Epithelial cell of proximal tubule (primary cell): ENCODE measurements around the gene ANKLE2. TPM values are rescaled to one million over a fixed set of nuclear protein-coding genes. Genes with fewer than 3 reads are reported as not detected.

Experiments
- DNase-seq: peaks from one replicate; pipeline ENCODE4 v3.0.0-alpha.2; 2011; ENCODE audit warnings: low read depth
- H3K4me3 ChIP-seq: 2 replicates; pipeline ENCODE4 v1.5.1; 2011; ENCODE audit warnings: low read depth, mild to moderate bottlenecking, low read length
- CTCF ChIP-seq: conservative IDR thresholded peaks from 2 replicates; pipeline ENCODE4 v1.5.1; 2012; ENCODE audit warnings: low read depth, mild to moderate bottlenecking, low read length
- total RNA-seq: library from RNA; depleted of rRNA; stranded (reverse); fragments of >200 nt; gene quantifications from 2 replicates; pipeline ENCODE4 v1.2.3, GENCODE V29; 2015

ANKLE2 gene
- total RNA-seq, 1 donor from 2014 or later: 111 TPM

DNA sequence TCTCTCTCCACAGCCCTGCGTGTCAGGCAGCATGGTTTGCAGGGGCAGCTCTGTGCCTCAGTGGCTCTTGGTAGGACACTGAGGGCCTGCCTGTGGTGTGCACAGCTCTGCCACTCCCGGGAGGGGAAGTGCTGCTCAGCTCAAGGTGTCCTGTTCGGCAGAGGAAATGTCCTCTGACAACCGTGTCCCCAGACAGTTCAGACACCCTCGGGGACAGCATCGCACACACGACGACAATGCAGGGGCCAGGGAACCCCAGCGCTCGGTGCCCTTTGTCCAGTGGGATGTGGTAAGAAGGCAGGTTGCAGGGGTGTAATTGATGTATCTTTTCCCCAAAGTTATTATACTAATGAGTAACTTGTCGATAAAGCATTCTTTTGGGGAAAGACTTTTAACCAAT is 14.2 kb downstream of the ANKLE2 start:
- H3K4me3 ChIP-seq: no peak overlapping the region
- no peak for DNase-seq
- no peak for TF ChIP-seq CTCF

- no peak for TF ChIP-seq CTCF
- no peak for DNase-seq
- no peak overlapping the region for H3K4me3 ChIP-seq
Observed at GRCh38 chr12:132746613-132747012, 15.0 kb downstream of the ANKLE2 start.

GRCh38 chr12:132743831-132744230 is 17.8 kb downstream of the ANKLE2 start:
- DNase-seq: no peak
- H3K4me3 ChIP-seq: no peak overlapping the region
- no peak for TF ChIP-seq CTCF

- no peak overlapping the region for H3K4me3 ChIP-seq
- DNase-seq: no peak
- no peak for TF ChIP-seq CTCF
Observed at GRCh38 chr12:132741620-132742019, 20.0 kb downstream of the ANKLE2 start.

- DNase-seq: no peak
- H3K4me3 ChIP-seq: no peak overlapping the region
- no peak for TF ChIP-seq CTCF
Observed at GRCh38 chr12:132740652-132741051, 21.0 kb downstream of the ANKLE2 start.

DNA sequence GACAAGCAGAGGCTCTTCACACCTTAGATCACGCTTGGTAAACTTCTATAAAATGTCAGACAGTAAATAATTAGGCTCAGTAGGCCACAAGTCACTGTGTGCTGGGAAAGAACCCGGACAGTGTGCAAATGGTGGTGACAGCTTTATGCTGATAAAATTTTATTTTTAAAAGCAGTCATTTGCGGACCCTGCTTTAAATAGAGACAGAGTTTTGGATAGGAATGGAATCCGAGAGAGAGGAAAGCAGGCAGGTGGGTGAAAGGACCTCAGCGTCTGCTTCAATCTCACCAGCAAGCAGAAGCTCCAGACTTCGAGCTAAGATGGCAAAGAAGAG is 21.4 kb downstream of the ANKLE2 start:
- H3K4me3 ChIP-seq: no peak overlapping the region
- TF ChIP-seq CTCF: no peak
- DNase-seq: no peak

- no peak for TF ChIP-seq CTCF
- DNase-seq: no peak
Observed at GRCh38 chr12:132739600-132740312, 21.9 kb downstream of the ANKLE2 start.

More at GRCh38 chr12:132739600-132740312, 21.9 kb downstream of the ANKLE2 start:
- no peak overlapping the region for H3K4me3 ChIP-seq
